Activated CD4-positive, alpha-beta T cell treated with anti-CD3 and anti-CD28 coated beads for 48 hours (primary cell): Measurements from ENCODE around the gene ECHDC1.
A peak's percentile ranks its signal among the peaks of the same experiment; 100 is the strongest.
"Not testable (repeated sequence)": the region's sequence is repeated elsewhere in the genome, so short reads cannot be mapped to it uniquely, and the experiment has no call there.

ENCODE experiments used
- DNase-seq: peaks from one replicate; pipeline ENCODE4 v3.0.0-alpha.2; 2020

Gene ECHDC1

DNA sequence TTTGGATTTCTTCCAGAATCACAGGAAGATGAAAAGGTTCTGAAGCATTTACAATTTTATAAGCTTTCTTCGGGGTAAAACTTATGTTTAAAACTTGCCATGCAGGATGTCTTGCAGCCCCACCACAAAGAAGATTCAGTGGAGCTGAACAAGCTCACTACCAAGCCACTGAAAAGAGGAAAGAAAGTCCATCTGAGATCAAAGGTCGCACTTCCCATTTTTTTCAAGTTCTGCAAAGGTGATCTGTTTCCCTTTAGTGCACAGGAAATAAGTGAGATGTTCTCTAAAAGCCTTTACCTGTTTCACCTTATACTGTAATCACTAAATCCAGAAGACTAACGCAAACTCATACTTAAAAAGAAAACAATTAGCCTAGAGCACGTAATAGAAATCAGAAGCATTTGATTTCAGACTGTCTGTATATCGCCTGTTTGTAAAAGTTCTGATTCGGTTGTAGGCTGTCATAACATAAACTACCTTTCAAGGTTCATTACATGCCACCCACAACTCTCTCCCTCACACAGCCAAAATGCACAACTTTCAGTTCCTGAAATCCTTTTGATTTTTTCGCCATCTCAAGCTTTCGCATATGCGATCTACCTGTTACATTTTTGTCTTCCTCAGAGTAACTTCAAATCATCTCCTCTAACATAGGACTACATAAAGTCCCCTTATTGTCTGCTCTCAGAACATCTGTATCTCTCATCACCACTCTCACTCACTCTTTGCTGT, 1.8 kb downstream of the ECHDC1 start:
- DNase-seq: no peak

DNA sequence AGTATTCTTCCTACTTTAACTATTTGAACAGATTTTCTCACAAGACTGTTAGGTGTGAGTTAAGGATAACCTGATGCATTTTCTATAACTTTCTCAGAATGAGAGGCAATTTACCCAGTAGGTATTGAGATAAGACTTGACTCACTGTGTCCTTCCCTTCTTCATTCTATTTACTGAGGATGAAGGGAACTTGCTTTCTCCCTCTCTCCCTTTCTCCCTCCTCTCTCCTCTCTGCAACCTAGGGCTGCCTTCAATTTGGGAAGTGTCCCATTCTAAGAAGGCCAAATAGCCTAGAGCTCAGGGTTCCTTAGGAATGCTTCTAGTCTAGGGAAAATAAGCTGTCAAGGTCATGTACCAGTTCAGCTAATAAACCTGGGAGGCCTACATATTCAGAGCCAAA, 3.2 kb downstream of the ECHDC1 start:
- DNase-seq: no peak

DNA sequence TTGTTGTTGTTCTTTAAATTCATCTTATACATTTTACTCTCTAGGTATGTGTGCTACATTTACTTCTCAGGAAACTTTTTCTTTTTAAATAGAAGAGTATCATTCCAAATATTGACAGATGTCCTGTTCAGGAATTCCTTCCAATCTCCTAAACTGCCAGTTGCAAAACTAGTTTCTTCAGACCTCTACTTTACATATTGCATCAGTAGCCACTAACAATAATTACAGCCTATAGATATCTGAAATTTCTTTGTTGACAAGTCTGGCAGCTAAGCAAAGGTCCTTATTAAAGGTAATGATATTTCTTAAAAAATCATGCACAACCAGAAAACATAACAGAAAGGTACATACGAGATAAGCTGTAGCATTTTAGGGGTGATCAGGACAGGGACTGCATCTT, 4.5 kb downstream of the ECHDC1 start:
- no peak for DNase-seq

DNA sequence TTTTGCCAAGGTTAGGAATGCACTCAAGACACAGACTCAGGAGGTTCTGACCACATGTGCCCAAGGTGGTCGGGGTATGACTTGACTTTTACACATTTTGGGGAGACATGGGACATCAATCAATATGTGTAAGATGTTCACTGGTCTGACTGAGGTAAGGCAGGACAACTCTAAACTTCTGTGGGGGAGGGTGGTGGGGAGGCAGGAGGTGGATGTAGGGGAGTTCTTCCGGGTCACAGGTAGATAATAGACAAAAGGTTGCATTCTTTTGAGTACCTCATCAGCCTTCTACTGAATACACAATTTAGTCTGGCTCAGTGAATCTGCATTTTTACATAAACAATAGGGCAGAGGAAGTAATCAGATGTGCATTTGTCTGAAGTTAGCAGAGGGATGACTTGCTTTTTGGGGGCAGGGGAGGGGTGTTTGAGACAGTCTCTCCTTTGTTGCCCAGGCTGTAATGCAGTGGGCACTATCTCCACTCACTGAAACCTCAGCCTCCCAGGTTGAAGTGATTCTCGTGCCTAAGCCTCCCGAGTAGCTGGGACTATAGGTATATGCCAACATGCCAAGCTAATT, 10.9 kb downstream of the ECHDC1 start:
- no peak for DNase-seq

DNA sequence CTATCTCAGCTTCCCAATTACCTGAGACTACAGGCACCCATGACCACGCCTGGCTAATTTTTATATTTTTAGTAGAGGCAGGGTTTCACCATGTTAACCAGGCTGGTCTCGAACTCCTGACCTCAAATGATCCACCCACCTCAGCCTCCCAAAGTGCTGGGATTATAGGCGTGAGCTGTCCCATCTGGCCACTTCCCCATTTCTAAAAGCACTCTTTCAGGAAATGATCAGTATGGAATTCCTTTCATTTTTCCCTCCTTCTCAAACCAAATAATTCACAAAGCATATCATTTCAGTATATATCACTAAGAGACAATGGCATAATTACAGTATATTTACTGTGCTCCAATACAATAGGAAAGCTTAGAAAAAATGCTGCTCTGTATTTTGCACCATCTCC, 12.2 kb downstream of the ECHDC1 start:
- not testable (repeated sequence) for DNase-seq

DNA sequence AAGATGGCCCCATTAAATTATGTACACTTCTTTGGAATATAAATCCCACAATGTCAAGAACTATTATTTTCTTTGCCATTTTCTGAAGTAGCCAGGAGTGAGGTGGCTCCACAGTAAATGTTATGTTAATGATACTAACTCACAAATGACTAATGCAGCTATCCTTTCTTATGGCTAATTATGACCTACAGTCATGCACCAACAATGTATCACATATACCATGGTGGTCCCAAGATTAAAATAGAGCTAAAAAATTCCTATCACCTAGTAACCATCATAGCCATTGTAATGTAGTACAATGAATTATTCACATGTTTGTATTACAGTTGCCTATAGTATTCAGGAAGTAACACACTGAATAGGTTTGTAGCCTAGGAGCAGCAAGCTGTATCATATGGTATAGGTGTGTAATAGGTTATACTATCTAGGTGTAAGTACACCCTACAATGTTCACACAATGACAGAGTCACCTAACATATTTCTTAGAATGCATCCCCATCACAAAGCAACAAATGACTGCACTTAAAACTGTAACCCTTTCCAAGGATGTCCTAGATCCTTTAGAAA, 15.3 kb downstream of the ECHDC1 start:
- DNase-seq: no peak

DNA sequence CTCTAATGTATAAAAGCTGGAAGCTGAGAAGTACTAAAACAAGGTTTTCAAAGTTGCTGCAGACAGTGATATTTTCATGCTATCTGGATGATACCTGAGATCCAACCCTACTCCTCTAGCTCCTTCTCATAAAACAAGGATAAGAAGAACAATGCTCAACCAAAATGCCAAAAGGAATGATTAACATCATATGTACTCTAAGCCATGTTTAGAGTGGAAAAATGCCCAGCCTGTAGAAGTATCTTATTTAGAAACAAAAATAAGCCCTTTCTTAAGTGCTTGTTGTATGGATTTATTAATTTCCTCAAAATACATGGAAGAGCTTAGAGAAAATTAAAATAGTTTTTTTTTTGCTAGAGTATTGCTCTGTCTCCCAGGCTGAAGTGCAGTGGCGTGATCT, 23.7 kb downstream of the ECHDC1 start:
- DNase-seq: no peak

DNA sequence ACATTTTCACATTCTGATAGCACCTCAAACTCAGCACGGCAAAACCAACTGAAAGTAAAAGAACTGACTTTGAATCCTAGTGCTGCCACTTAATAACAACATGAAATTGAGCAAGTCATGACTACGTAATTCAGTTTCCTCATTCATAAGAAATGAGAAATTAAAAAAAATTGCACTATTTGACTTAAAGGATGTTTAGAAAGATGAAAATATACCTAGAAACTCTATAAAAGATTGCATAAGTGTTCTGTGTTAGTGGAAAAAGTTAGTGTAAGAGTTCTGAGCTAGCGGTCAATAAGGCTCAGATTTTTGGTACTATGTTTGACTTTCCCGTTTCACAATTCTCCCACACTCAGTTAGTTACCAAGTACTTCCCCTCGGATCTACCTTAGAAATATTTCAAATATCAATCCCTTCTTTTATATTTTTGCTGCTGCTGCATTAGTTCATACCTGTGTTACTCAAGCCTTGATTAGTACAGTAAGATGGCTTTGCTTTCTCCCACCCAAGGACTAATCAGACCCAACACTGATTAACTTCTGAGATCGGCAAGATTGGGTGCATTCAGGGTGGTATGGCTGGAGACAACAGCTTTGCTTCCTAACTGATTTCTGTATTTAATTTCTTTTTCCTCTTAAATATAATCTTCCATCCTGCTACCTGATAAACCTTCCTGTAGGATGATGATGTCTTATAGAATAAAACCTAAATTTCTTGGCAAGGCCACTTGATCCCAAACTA, 25.9 kb downstream of the ECHDC1 start:
- no peak for DNase-seq

DNA sequence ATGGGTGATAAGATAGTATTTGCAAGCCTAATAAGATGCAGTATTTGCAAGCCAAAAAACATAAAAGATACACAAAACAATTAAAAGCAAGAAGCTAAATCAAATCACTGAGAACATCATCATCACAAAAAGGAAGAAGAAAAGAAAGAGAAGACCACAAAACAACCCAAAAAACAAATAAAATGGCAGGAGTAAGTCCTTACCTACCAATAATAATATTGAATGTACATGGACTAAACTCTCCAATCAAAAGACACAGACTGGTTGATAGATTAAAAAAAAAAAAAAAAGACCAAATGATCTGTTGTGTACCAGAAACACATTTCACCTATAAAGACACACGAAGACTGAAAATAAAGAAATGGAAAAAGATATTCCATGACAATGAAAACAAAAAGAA, 37.7 kb downstream of the ECHDC1 start:
- DNase-seq: no peak

DNA sequence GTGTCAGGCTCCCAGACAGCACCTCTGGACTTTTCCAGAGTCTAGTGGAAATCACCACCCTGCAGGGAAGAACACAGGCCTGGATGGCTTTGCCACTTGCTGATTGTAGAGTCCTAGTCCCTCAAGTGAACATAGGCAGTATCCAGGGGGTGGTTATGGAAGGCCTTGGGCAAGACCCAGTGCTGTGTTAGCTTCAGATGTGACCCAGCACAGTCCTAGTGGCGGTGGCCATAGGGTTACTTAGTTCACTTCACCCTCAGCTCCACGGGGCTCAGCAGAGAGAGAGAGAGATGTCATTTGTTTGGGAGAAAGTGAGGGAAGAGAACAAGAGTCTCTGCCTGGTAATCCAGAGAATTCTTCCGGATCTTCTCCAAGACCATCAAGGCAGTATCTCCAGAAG, 39.5 kb downstream of the ECHDC1 start:
- DNase-seq: no peak

DNA sequence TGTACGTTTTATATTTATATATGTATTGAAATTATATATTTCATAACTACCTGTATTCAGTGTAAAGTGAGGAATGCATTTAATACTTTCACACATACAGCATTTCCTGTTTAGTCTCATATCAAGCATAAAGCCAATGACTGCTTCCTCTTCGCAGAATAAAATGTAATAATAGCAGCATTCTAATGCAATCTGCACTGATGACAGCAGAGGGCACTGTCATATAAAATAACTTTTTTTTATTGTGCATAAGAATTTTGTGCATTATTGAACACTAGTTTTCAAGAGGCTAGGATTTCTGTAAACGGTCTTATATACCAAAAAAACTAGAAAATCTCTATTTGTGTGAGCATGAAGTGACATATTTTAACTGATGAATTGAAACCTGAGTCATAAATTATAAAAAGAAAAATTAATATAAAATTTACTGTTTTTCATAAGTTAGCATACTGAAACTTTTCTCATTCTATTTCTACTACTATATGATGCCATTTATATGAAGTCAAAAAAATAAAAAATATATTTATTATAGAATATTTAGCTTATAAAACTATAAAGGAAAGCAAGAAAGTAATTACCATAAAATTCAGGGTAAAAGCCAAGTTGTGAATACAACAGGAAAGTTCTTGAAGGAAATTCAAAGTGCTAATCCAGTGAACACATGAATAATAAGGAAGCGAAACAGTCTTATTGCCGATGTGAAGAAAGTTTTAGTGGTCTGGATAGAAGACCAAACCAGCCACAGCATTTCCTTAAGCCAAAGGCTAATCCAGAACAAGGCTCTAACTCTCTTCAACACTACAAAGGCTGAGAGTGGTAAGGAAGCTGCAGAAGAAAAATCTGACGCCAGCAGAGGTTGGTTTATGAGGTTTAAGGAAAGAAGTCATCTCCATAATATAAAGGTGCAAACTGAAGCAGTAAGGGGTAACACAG, 40.4 kb downstream of the ECHDC1 start:
- DNase-seq: peak; percentile 49

DNA sequence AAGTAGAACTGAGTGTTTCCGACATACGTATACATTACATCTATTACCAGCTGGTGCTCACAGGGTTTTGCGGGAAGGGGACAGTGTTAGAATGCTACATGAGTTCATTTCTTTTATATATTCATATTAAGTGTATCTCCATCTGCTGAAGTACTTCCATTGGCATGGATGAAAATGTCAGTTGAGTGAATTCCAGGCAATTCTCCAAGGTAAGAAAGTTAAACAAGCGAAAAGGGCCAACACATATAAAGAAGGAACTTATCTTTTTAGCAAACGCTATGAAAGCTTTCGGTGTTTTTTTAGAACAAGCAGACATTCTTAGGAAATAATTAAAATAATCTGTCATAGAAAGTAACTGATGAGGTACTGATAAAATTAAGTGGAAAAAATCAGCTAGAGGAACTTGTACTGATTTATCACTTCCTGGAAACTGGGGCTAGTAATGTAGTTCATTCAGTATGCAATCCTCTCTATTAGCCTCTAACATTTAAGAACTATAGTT, 42.2 kb downstream of the ECHDC1 start:
- no peak for DNase-seq

DNA sequence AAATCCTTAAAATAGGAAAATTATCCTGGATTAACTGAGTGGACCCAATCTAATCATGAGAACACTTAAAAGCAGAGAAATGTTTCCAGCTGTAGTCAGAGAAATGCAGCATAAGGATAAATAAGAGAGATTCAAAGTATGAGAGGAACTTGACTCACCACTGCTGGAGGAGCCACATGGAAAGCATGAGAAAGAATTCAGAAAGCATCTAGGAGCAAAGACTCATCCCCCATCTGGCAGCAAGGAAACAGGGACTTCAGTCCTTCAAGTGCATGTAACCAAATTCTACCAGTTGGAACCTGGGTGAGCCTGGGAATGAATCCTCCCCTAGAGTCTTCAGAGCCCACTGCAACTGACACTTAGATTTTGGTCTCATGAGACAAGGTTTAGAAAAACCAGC, 43.0 kb downstream of the ECHDC1 start:
- DNase-seq: no peak

DNA sequence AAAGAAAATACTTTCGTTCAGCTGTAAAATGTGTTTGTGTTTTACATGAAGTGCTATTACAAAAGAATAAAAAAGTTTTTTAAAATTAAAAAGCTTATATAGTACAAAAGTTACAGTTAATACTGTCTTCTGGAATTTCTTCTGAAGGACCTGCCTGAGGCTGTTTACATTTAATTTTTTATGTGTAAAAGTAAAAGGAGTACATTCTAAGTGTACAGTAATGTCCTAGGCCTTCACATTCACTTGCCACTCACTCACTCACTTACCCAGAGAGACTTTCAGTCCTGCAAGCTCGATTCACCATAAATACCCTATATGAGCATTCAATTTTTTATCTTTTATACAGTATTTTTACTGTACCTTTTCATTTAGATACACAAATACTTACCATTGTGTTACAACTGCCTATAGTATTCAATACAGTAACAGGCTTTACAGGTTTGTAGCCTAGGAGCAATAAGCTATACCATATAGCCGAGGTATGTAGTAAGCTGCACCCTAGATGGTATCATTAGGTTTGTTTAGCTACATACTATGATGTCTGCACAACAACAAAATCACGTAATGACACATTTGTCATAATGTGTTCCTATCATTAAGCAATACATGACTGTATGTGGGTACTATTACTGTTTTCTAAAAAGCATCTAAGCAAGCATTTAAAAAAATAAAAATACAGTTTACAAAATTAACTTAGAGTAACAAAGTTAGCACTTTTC, 43.7 kb downstream of the ECHDC1 start:
- DNase-seq: no peak

DNA sequence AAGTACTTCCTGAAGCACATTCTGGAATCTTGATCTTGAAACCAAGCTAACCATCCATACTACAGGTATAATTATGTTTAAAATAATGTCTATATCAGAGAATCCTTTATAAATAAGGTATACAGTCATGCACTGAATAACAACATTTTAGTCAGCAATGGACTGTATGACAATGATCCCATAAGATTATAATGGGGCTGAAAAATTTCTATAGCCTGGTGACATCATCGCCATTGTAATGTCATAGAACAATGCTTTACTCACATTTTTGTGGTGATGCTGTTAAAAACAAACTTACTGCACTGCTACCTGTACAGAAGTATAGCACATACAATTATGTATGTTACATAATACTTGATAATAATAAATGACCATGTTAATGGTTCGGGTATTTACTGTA, 44.9 kb downstream of the ECHDC1 start:
- DNase-seq: no peak

DNA sequence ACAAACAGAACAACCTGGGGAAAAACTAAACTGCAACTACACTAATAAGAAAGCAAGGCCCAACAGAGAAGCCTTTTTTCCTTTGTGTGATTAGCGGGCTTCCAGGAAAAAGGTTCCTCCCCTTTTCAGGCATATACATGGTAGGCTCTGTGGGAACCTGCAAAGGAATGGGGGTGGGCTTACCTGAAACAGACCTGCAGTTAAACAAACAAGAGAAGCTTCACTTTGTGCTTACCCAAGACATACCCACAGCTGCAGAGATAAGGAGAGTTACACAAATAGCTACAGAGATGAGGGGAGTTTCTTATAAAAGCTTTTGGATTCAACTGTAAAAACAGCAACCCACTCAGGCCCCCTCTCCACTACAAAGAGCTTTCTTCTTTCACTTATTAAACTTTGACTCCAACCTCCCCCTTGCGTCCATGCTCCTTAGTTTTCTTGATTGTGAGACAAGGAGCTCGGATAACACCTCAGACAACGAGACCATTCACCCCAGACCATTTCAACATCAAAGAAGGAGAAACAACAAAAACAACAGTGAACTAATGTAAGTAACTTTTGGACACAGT, 45.8 kb downstream of the ECHDC1 start:
- DNase-seq: no peak

DNA sequence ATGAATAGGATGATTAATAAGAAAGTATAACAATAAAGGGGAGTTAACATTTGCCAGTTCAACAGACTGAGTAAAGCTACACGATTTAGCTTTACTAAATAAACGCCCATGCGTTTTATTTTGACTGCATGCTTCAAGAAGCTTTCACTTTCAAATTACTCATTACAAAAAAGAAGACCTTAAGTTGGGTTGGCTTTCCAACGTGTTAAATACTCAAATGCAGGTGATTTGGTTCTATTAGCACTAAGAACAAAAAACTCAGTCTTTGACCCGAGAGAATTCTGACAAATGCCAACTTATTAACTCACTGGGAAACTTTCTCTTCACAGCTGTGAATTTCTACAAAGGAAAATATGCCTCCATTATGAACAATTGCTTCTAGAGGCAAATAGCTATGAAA, 51.9 kb downstream of the ECHDC1 start:
- no peak for DNase-seq

DNA sequence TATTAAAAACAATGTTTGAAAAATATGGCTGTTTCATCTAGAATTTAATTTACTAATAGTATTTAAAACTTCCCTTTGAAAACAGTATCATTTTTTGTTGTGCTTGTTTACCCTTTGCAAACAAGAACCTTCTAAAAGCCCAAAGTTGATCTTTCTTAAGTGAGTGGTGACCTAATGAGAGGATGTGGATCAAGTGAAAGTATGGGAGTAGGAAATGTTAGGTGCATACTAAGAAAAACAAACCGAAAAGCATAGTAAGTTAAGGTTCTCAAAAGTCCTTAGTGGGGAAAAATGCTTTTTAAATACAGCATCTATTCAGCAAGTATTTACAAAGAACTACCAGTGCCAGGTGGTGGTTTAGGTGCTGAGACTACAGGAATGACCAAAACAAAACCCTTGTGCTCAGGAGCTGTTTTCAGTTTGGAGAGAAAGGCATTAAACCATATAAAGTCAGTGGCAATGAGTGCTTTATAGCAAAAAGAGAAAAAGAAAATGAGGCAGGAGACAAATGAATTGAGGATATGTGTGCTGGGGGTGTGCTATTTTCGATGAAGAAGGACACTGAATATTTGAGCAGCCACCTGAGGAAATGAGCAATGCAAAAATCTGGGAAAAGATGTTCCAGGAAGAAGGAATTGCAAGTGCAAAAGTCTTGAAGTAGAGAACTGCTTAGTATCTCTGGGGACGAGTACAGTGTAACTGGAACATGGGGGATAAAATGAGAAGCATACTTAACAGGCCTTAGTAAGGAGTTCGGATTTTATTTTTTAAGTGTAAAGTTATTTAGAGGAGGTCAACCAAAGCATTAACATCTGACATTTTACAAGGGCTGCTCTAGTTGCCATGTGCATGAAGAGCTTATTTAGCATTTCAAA, 52.8 kb downstream of the ECHDC1 start:
- DNase-seq: no peak

DNA sequence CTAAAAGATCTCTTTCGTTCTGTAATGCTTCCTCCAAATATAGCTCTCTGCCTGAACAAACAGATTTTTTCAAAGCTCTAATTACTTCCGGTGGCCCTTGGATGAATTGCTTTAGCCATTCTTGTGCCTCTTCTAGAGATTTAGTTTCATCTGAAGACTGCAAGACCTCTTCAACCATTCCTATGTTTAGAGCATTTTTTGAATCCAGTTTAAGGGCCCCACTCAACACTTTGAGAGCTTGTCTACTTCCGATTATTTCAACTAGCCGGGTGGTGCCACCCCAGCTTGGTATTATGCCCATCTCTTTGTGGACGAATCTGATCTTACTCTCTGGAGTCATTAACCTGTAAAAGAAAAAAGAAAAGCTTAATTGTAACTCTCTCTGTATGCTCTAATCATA, 53.5 kb downstream of the ECHDC1 start:
- no peak for DNase-seq

DNA sequence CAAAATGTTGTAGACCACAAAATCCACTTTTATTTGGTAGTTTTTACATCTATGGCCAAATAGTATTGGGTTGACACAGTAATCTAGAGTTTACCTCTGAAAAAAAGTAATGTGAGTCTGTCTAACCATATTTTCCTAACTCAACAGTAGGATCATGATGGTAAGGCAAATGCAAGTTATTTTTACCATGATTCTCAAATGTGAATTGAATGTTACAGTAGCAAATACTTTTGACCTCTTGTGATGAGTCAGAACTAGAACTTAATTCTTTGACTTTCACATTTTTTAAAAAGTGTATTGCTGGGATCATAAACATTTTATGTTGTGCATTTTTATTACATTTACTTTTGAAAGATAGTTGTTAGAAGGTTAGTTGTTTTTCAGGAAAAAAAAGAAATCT, 54.7 kb downstream of the ECHDC1 start:
- no peak for DNase-seq

DNA sequence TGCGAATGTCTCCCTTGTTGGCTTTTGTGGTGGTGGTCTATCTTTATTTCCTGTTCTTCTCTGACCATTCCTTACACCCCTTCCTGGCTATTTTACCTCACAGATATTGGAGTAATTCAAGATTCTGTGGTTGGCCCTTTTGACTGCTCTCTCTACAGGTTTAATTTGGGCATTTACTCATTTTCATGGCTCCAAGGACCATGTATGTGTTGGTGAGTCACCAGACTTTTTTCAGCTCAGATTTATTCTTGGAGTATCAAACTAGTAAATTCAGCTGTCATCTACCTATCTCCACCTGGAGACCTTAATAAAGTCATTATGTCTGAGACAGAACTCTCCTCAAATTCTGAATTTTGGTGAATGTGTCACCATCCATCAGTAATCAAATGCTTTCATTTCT, 61.2 kb downstream of the ECHDC1 start:
- DNase-seq: no peak
